Endothelial cell of umbilical vein (primary cell): ENCODE measurements around the gene ADA.
"Not testable (repeated sequence)": the region's sequence is repeated elsewhere in the genome, so short reads cannot be mapped to it uniquely, and the experiment has no call there.

Experiments used
- CTCF ChIP-seq, 2 donors: IDR thresholded peaks; 1 replicate in 1 of 2; 2 replicates in 1 of 2; pipeline ENCODE4 v1.5.1; 2011; ENCODE audit warnings: low read length in 2 of 2, mild to moderate bottlenecking in 2 of 2, moderate library complexity in 2 of 2, control low read depth in 1 of 2, inconsistent platforms in 1 of 2, low read depth in 1 of 2; ENCODE audit not compliant: insufficient read depth in 1 of 2; ENCODE audit errors: extremely low read depth in 1 of 2
- MAX ChIP-seq: IDR thresholded peaks from 2 replicates; pipeline ENCODE4 v1.6.1; 2011; ENCODE audit not compliant: insufficient read depth, insufficient read length

GRCh38 chr20:44671541-44671940, 20.0 kb upstream of the ADA start:
- TF ChIP-seq CTCF (IDR thresholded peaks at IDR 0.05; ENCODE audit: extremely low read depth in 1 of 2, insufficient read depth in 1 of 2, low read depth in 1 of 2, low read length in 2 of 2); MAX: not testable (repeated sequence)
